ENCODE measurements around the gene CCSER1.

DNA sequence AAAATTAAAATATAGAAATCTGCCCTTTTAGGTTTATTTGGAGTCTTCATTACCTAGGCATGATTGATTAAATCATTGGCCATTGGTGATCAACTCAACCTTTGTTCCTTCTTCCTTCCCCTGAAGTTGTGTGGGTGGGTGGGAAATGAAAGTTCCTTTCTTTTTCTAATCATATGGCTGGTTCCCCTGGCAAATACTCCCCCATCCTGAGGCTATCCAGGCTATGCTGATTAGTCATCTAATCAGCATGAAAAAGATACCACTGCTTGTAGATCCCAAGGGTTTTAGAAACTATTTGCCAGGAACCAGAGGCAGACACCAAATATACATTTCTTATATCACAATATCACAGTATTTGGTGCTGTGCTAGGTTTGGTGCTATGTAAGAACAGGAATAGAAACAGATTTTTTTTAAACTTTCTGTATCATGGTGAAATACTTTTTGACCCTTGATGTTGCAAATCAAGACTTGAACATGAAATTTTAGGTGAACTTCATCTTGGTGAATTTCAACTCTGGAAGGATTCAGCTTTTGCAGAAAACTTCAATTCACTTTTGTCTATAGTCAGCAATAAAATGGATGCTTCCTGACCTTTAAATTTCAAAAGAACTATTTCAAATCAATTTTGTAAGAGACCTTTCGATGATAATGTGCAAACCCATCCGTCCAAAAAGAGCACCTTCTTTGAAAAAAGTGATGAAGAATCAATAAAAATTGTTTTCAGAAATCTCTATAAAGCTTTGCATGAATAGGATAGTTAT is 71.1 kb downstream of the CCSER1 start:
- TF ChIP-seq EZH2 (IDR thresholded peaks at IDR 0.05; ENCODE audit: low read depth, unreplicated experiment): no peak
- TF ChIP-seq POLR2AphosphoS5 (IDR thresholded peaks at IDR 0.05; ENCODE audit: low read depth): no peak
- TF ChIP-seq, protein P1, sequence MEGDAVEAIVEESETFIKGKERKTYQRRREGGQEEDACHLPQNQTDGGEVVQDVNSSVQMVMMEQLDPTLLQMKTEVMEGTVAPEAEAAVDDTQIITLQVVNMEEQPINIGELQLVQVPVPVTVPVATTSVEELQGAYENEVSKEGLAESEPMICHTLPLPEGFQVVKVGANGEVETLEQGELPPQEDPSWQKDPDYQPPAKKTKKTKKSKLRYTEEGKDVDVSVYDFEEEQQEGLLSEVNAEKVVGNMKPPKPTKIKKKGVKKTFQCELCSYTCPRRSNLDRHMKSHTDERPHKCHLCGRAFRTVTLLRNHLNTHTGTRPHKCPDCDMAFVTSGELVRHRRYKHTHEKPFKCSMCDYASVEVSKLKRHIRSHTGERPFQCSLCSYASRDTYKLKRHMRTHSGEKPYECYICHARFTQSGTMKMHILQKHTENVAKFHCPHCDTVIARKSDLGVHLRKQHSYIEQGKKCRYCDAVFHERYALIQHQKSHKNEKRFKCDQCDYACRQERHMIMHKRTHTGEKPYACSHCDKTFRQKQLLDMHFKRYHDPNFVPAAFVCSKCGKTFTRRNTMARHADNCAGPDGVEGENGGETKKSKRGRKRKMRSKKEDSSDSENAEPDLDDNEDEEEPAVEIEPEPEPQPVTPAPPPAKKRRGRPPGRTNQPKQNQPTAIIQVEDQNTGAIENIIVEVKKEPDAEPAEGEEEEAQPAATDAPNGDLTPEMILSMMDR (conservative IDR thresholded peaks at IDR 0.05; ENCODE audit: low read depth in 2 of 2): no peak
- TF ChIP-seq ZNF114 (CRISPR knock-in tag; IDR thresholded peaks at IDR 0.05): no peak
- no peak for TF ChIP-seq EZH2phosphoT487 (IDR thresholded peaks at IDR 0.05; ENCODE audit: unreplicated experiment)
- TF ChIP-seq, protein P2, sequence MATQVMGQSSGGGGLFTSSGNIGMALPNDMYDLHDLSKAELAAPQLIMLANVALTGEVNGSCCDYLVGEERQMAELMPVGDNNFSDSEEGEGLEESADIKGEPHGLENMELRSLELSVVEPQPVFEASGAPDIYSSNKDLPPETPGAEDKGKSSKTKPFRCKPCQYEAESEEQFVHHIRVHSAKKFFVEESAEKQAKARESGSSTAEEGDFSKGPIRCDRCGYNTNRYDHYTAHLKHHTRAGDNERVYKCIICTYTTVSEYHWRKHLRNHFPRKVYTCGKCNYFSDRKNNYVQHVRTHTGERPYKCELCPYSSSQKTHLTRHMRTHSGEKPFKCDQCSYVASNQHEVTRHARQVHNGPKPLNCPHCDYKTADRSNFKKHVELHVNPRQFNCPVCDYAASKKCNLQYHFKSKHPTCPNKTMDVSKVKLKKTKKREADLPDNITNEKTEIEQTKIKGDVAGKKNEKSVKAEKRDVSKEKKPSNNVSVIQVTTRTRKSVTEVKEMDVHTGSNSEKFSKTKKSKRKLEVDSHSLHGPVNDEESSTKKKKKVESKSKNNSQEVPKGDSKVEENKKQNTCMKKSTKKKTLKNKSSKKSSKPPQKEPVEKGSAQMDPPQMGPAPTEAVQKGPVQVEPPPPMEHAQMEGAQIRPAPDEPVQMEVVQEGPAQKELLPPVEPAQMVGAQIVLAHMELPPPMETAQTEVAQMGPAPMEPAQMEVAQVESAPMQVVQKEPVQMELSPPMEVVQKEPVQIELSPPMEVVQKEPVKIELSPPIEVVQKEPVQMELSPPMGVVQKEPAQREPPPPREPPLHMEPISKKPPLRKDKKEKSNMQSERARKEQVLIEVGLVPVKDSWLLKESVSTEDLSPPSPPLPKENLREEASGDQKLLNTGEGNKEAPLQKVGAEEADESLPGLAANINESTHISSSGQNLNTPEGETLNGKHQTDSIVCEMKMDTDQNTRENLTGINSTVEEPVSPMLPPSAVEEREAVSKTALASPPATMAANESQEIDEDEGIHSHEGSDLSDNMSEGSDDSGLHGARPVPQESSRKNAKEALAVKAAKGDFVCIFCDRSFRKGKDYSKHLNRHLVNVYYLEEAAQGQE (IDR thresholded peaks at IDR 0.05; ENCODE audit: unreplicated experiment): no peak
- no peak for TF ChIP-seq JUNB (IDR thresholded peaks at IDR 0.05; ENCODE audit: unreplicated experiment)
- TF ChIP-seq CREB1 (CRISPR knock-in tag; IDR thresholded peaks at IDR 0.05; ENCODE audit: low read depth): no peak
